Peyer's patch (tissue), 4 donors: Measurements from ENCODE around the gene BCL2L2.

Experiments
- CTCF ChIP-seq, 6 experiments: fragments of 450-650 bp in 4 of 6; fragments of 200-600 bp in 2 of 6; sonication (generic) in 1 of 6; IDR thresholded peaks; one replicate each; pipeline ENCODE4 v1.5.1; 2017 to 2019; ENCODE audit warnings: antibody characterized with exemption in 6 of 6, mild to moderate bottlenecking in 3 of 6, moderate library complexity in 1 of 6
- POLR2A ChIP-seq, 2 donors: fragments of 450-650 bp; IDR thresholded peaks; one replicate each; pipeline ENCODE4 v1.5.1; 2017; ENCODE audit warnings: antibody characterized with exemption in 2 of 2, mild to moderate bottlenecking in 2 of 2, moderate library complexity in 2 of 2

- no peak for TF ChIP-seq POLR2A (IDR thresholded peaks at IDR 0.05)
- TF ChIP-seq CTCF (IDR thresholded peaks at IDR 0.05) = no peak
These were observed 10.4 kb upstream of the BCL2L2 start for GRCh38 chr14:23296012-23296777.
